GM19025 (cell line): Measurements from ENCODE around the gene DPP9.

Source experiments
- ATAC-seq: cut with Tn5 transposase; IDR thresholded peaks from one replicate; pipeline ENCODE4 v1.9.1; 2021; ENCODE audit warnings: mild to moderate bottlenecking, low read depth, moderate library complexity; ENCODE audit not compliant: unreplicated experiment

DPP9 gene

DNA sequence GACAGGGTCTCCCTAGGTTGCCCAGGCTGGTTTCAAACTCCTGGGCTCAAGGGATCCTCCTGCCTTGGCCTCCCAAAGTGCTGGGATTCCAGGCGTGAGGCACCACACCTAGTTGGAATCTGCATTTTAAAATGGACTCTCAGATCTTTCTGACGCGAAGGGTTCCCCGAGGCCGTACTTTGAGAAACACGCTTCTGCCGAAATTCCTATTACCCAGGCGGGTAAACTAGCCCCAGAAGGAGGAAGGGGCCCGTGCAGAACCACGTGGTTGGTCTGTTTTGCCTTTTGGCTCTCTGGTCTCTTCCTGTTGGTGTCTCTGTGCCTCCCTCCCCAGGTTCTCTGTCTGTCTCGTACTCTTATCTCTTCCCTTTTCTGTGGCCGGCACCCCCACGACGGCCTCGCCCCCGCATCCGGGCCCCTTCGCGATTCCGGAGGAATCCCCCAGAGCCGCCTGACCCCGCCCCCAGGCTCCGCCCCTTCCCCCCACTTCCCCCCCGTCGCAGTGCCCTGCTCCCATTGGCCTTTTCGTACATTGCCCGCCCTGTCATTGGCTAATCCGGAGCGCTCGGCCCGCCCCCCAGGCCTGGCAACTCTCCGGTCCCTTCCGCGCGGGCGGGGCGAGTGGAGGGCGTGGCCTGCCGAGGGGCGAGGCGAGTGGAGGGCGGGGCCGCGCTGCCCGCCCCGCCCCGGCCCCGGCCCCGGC lies 84.7 kb downstream of the DPP9 start, which contains the start of gene TNFAIP8L1:
TNFAIP8L1 (plus strand) TSS at position 689 of the 703 bp plus-strand sequence. CDS start 12,354 bp downstream, outside the sequence.
- ATAC-seq, result peak; percentile 75

DNA sequence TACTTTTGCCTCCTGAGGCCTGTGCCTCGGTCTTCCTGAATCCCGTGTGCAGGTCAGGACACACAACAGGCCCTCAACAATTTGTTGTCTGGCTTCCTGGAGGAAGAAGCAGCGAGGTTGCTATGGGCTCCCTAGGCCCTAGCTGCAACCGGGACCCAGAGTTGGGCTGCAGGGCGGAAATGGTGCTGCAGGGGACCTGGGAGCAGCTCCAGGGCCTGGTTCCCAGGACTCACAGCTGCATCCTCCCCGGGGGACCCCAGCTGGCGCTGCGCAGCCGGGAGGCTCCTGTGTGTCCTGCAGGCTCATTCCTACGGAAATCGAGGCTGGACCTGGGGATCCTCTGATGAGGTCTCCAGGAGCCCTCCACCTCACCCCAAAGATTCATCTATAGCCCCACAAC lies 85.3 kb downstream of the DPP9 start:
- ATAC-seq, result no peak

DNA sequence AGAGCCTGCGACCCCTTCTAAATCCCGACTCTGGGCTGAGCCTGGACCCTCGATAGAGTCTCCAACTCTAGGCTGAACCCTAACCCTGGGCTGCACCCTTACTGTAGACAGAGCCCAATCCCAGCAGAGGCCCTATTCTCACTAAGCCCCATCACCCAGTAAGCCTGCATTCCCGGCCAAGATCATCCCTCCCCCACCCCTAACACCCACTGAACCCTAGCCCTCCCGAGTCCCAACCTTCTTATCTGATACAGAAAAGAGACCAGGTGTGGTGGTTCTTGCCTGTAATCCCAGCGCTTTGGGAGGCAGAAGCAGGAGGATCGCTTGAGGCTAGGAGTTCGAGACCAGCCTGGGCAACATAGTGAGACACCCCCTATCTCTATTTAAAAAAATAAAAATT lies 86.9 kb downstream of the DPP9 start:
- ATAC-seq, result no peak

DNA sequence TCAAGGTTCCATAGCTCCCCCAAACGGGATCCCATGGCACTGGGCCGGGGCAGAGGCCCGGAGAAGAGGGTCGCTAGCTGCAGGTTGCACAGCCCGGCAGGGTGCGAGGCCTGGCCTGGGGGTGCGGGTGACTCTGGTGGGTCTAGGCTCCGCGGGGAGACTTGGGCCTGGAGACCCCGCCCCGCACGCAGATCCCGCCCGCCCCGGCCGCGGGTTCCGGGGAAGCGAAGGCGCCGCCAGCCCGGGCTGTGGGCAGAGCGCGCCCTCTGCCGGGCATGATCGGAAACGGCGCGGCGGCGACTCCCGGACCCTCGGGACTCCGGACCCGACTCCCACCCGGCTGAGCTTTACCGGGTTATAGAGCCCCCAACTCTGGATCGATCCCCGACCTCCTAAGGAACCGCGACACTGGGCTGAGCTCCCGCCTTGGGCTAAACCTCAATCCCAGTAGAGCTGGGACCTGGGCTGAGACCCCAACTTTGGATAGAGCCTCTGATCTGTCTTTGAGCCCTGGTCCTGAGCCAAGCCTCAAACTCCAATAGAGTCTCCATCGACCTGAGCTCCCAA lies 87.4 kb downstream of the DPP9 start:
- no peak for ATAC-seq

GRCh38 chr19:4635754-4636116 lies 87.9 kb downstream of the DPP9 start:
- ATAC-seq, result no peak

- ATAC-seq, result no peak
These were observed 90.3 kb downstream of the DPP9 start for GRCh38 chr19:4633140-4633967.
